Caco-2 (cell line): Measurements from ENCODE around the gene ATE1. TPM values are rescaled to one million over a fixed set of nuclear protein-coding genes. Genes with fewer than 3 reads are reported as not detected.

Experiments used
- BruUV-seq: library from RNA; stranded (reverse); fragments of 400-500 nt; replicated peaks from 2 replicates; lab custom pipeline; 2021; lab: Mats Ljungman, UMichigan
- CTCF ChIA-PET: fragments of 300-600 bp; sonication (Branson Sonifier 250); formaldehyde crosslinking; loops from one replicate; lab custom pipeline; 2022; ENCODE audit warnings: antibody characterized with exemption; lab: Charles Lee
- POLR2A ChIA-PET: fragments of 300-600 bp; sonication (Branson Sonifier 250); formaldehyde crosslinking; loops from one replicate; lab custom pipeline; 2022; ENCODE audit warnings: antibody characterized with exemption; lab: Charles Lee
- DNase-seq, 2 experiments: peaks; one replicate each; pipeline versions ENCODE4 v3.0.0 to v3.0.0-alpha.2; 2020 to 2022
- H3K27me3 ChIP-seq: replicated peaks from 2 replicates; pipeline ENCODE4 v1.6.0; 2011; ENCODE audit warnings: low read length; ENCODE audit not compliant: control insufficient read depth, insufficient read depth
- H3K36me3 ChIP-seq: 2 replicates; pipeline ENCODE4 v1.5.1; 2011; ENCODE audit warnings: low read length; ENCODE audit not compliant: control insufficient read depth, insufficient read depth
- H3K4me1 ChIP-seq: fragments of 250-450 bp; sonication (Bioruptor Pico); 2 replicates; pipeline ENCODE4 v1.5.1; 2020; ENCODE audit warnings: mild to moderate bottlenecking
- H3K4me3 ChIP-seq: 2 replicates; pipeline ENCODE4 v1.5.1; 2011; ENCODE audit warnings: low read depth, mild to moderate bottlenecking, control low read depth, low read length
- H3K9me3 ChIP-seq: fragments of 250-450 bp; sonication (Bioruptor Pico); 2 replicates; pipeline ENCODE4 v1.5.1; 2020; ENCODE audit warnings: mild to moderate bottlenecking, moderate library complexity
- H3K27ac Mint-ChIP-seq: one replicate; pipeline ENCODE4 v1.8.0; 2022; ENCODE audit warnings: mixed read lengths; ENCODE audit not compliant: unreplicated experiment
- H3K27me3 Mint-ChIP-seq: one replicate; pipeline ENCODE4 v1.8.0; 2022; ENCODE audit warnings: mixed read lengths; ENCODE audit not compliant: insufficient read depth, unreplicated experiment
- H3K36me3 Mint-ChIP-seq: one replicate; pipeline ENCODE4 v1.8.0; 2022; ENCODE audit warnings: mild to moderate bottlenecking, mixed read lengths; ENCODE audit not compliant: insufficient read depth, unreplicated experiment
- H3K4me1 Mint-ChIP-seq: one replicate; pipeline ENCODE4 v1.8.0; 2022; ENCODE audit warnings: low read depth, mixed read lengths; ENCODE audit not compliant: unreplicated experiment
- H3K4me3 Mint-ChIP-seq: one replicate; pipeline ENCODE4 v1.8.0; 2022; ENCODE audit warnings: mild to moderate bottlenecking, moderate library complexity, mixed read lengths; ENCODE audit not compliant: unreplicated experiment
- H3K9me3 Mint-ChIP-seq: one replicate; pipeline ENCODE4 v1.8.0; 2022; ENCODE audit warnings: mixed read lengths; ENCODE audit not compliant: unreplicated experiment
- CTCF ChIP-seq, 2 experiments: fragments of 200-600 bp in 1 of 2; IDR thresholded peaks; 1 replicate in 1 of 2; 2 replicates in 1 of 2; pipeline versions ENCODE4 v1.5.1 to v1.8.0; 2011 to 2022; ENCODE audit warnings: antibody characterized with exemption in 1 of 2, control low read depth in 1 of 2, inconsistent platforms in 1 of 2, low read depth in 1 of 2, low read length in 1 of 2, mild to moderate bottlenecking in 1 of 2, moderate library complexity in 1 of 2; ENCODE audit not compliant: insufficient read depth in 1 of 2, severe bottlenecking in 1 of 2, unreplicated experiment in 1 of 2
- intact Hi-C: fragments of 100-400 bp; cut with micrococcal nuclease; formaldehyde crosslinking; loops from one replicate; pipeline ENCODE4 v1.10.0; 2022; ENCODE audit not compliant: unreplicated experiment
- total RNA-seq: library from RNA; stranded (reverse); gene quantifications from 2 replicates; pipeline ENCODE4 v1.2.3, GENCODE V29; 2022

ATE1 gene
- total RNA-seq, 1 experiment from 2014 or later, result 75.2 TPM

DNA sequence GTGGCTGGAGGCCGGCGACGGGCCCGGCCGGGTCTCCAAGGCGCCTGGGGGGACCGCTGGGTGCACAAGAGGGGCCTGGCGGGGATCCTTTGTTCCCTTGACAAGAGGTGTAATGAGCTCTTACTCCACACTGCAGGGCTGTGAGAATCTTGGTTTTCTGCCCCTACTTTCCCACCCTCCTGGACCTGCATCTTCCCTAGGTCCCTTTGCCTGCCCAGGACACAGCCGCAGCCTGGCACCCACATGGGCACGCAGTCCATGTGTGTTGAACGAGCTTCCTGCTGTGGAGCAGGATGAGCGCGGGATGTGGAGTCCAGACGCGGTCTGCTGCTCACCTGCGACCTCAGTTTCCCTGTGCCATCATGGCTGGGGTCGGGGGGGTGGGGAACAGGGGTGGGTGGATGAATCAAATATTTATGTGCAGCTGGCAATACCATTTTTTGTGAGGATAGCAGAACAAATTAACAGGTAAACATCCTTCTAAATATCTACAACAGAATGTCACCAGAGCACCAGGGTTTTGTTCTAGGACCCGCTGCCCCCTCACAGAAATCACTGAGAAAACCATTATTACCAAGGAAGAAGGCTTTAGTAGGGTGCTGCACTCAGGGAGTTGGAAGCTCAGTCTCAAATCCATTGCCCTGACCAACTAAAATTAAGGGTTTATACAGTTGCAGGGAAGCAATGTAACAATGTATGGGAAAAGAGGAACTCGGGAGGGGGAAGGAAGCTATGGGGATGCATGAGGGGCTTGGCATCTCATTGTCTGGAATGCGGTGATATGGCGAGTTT, 47.7 kb upstream of the ATE1 start:
- Histone ChIP-seq H3K9me3 (peaks cover 9% of the 10 kb centered on the region), H3K4me1 (peaks cover 6% of the 10 kb centered on the region), H3K4me3 (peak overlapping the region; percentile 95), H3K36me3 (peaks cover 3% of the 10 kb centered on the region; the same call in 1 of the 2 replicates), H3K27me3 (no peaks in the 10 kb centered on the region)
- intact Hi-C loops, result loop anchor here (2.0 kb wide), 3 partner anchors 43 to 137 kb away; no protein-coding TSS in a partner anchor
- CTCF ChIA-PET, result interaction anchor here (0.9 kb wide), 1 partner anchor 48 kb away, joined by 3 read pairs; the partner anchor contains the start of gene ATE1
- TF ChIP-seq CTCF (IDR thresholded peaks at IDR 0.05; ENCODE audit: insufficient read depth in 1 of 2, low read depth in 1 of 2, low read length in 1 of 2, severe bottlenecking in 1 of 2, unreplicated experiment in 1 of 2), result no peak
- Mint-ChIP-seq H3K4me1 (peaks cover 9% of the 10 kb centered on the region), H3K4me3 (peak overlapping the region; percentile 72), H3K27ac (no peak overlapping the region), H3K27me3 (no peaks in the 10 kb centered on the region), H3K36me3 (peaks cover 38% of the 10 kb centered on the region), H3K9me3 (peaks cover 11% of the 10 kb centered on the region)
- POLR2A ChIA-PET, result no interaction called here
- DNase-seq, result no peak
- BruUV-seq, result no TSS peak

GRCh38 chr10:121974535-121975294, 46.9 kb upstream of the ATE1 start, which contains the start of gene NSMCE4A:
TSS of gene NSMCE4A (minus strand) at chr10:121975217. CDS start at chr10:121975165, 52 bp downstream.
- peak; percentile 60 to 66 for TF ChIP-seq CTCF (IDR thresholded peaks at IDR 0.05; ENCODE audit: insufficient read depth in 1 of 2, low read depth in 1 of 2, low read length in 1 of 2, severe bottlenecking in 1 of 2, unreplicated experiment in 1 of 2)
- no TSS peak for BruUV-seq
- Mint-ChIP-seq H3K27me3 (no peaks in the 10 kb centered on the region), H3K9me3 (peaks cover 11% of the 10 kb centered on the region), H3K27ac (peak within 1 kb of the TSS; percentile 48), H3K4me1 (peaks cover 9% of the 10 kb centered on the region), H3K36me3 (peaks cover 46% of the 10 kb centered on the region), H3K4me3 (peak within 1 kb of the TSS; percentile 72)
- ChIA-PET CTCF (interaction anchor here (1.1 kb wide), 1 partner anchor 74 kb away, joined by 3 read pairs; no protein-coding TSS in a partner anchor), POLR2A (interaction anchor here (0.6 kb wide), 3 partner anchors 47 to 400 kb away, joined by 3 to 5 read pairs (median 3); partner anchors contain the start of gene ATE1)
- peak within 1 kb of the TSS; percentile 95 for H3K4me3 ChIP-seq
- peak; percentile 79 to 89 for DNase-seq
- intact Hi-C loops, result loop anchor here (2.0 kb wide), 3 partner anchors 44 to 138 kb away; no protein-coding TSS in a partner anchor
- no peaks in the 10 kb centered on the region for H3K27me3 ChIP-seq
- H3K4me1 ChIP-seq, result peaks cover 6% of the 10 kb centered on the region
- peaks cover 3% of the 10 kb centered on the region; the same call in 1 of the 2 replicates for H3K36me3 ChIP-seq
- peaks cover 9% of the 10 kb centered on the region for H3K9me3 ChIP-seq
